ENCODE measurements around the gene RTN1. TPM values are rescaled to one million over a fixed set of nuclear protein-coding genes. Genes with fewer than 3 reads are reported as not detected.

RTN1 gene
- total RNA-seq, 1 experiment from 2014 or later: 1.1 TPM

DNA sequence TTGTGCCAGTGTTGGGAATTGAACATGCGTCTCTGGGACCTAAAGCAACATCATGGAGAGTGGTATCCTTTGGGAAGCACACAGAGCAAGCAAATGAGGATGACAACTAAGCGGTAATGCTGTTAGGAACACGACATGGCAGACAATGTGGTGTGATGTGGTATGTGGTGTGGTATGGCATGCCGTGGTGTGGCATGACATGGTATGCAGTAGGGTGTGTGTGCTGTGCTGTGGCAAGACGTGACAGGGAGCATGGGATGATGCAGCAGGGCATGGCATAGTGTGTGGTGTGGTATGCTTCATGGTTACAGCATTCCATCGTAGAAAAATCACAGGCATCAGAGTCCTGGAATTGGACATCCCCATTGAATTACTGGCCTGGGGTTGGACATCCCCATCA is 108.7 kb downstream of the RTN1 start:
- DNase-seq (ENCODE audit: low spot score) (no peak), ATAC-seq (no peak)
- TF ChIP-seq ZNF423 (CRISPR knock-in tag; IDR thresholded peaks at IDR 0.05): no peak
- TF ChIP-seq, protein P1, sequence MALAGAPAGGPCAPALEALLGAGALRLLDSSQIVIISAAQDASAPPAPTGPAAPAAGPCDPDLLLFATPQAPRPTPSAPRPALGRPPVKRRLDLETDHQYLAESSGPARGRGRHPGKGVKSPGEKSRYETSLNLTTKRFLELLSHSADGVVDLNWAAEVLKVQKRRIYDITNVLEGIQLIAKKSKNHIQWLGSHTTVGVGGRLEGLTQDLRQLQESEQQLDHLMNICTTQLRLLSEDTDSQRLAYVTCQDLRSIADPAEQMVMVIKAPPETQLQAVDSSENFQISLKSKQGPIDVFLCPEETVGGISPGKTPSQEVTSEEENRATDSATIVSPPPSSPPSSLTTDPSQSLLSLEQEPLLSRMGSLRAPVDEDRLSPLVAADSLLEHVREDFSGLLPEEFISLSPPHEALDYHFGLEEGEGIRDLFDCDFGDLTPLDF (CRISPR knock-in tag; IDR thresholded peaks at IDR 0.05): no peak
- TF ChIP-seq, protein P2, sequence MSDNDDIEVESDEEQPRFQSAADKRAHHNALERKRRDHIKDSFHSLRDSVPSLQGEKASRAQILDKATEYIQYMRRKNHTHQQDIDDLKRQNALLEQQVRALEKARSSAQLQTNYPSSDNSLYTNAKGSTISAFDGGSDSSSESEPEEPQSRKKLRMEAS (CRISPR knock-in tag; IDR thresholded peaks at IDR 0.05): no peak
- no peak for TF ChIP-seq CREB1 (CRISPR knock-in tag; IDR thresholded peaks at IDR 0.05)
- no peak for TF ChIP-seq GTF2I (CRISPR knock-in tag; conservative IDR thresholded peaks at IDR 0.05)
- TF ChIP-seq ESRRA (CRISPR knock-in tag; IDR thresholded peaks at IDR 0.05; ENCODE audit: borderline replicate concordance): no peak
- no peak for TF ChIP-seq ZNF396 (CRISPR knock-in tag; IDR thresholded peaks at IDR 0.05; ENCODE audit: borderline replicate concordance)
- TF ChIP-seq RELA (CRISPR knock-in tag; IDR thresholded peaks at IDR 0.05; ENCODE audit: borderline replicate concordance): no peak
- TF ChIP-seq, protein P3, sequence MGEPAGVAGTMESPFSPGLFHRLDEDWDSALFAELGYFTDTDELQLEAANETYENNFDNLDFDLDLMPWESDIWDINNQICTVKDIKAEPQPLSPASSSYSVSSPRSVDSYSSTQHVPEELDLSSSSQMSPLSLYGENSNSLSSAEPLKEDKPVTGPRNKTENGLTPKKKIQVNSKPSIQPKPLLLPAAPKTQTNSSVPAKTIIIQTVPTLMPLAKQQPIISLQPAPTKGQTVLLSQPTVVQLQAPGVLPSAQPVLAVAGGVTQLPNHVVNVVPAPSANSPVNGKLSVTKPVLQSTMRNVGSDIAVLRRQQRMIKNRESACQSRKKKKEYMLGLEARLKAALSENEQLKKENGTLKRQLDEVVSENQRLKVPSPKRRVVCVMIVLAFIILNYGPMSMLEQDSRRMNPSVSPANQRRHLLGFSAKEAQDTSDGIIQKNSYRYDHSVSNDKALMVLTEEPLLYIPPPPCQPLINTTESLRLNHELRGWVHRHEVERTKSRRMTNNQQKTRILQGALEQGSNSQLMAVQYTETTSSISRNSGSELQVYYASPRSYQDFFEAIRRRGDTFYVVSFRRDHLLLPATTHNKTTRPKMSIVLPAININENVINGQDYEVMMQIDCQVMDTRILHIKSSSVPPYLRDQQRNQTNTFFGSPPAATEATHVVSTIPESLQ (CRISPR knock-in tag; IDR thresholded peaks at IDR 0.05): no peak
- TF ChIP-seq RORB (CRISPR knock-in tag; IDR thresholded peaks at IDR 0.05): no peak
- TF ChIP-seq, protein P4, sequence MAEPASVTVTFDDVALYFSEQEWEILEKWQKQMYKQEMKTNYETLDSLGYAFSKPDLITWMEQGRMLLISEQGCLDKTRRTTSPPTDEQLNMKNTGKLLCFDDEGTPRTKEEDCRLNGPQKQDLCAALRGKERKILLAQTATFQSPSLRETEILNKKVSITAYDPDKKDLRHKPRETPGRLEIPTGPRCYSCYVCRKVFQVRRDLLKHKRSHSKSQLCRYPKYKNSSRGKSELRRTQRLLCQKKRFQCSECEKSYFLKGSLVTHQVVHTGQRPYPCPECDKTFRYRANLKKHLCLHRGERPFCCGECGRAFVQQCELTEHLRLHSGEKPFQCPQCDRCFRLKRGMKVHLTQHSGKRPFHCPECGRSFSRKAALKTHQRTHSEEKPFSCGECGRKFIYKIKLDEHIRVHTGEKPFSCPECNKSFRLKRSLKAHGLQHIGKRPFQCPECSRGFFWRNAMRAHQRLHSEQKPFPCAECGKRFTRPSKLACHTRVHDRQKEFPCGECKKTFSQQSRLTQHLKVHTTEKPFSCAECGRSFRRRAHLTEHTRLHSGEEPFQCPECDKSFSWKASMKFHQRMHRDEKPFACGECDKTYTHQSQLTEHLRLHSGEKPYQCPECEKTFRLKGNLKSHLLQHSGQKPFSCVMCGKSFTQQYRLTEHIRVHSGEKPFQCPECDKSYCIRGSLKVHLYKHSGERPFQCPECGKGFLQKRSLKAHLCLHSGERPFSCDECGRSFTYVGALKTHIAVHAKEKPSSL (CRISPR knock-in tag; conservative IDR thresholded peaks at IDR 0.05): no peak
- TF ChIP-seq, protein P5, sequence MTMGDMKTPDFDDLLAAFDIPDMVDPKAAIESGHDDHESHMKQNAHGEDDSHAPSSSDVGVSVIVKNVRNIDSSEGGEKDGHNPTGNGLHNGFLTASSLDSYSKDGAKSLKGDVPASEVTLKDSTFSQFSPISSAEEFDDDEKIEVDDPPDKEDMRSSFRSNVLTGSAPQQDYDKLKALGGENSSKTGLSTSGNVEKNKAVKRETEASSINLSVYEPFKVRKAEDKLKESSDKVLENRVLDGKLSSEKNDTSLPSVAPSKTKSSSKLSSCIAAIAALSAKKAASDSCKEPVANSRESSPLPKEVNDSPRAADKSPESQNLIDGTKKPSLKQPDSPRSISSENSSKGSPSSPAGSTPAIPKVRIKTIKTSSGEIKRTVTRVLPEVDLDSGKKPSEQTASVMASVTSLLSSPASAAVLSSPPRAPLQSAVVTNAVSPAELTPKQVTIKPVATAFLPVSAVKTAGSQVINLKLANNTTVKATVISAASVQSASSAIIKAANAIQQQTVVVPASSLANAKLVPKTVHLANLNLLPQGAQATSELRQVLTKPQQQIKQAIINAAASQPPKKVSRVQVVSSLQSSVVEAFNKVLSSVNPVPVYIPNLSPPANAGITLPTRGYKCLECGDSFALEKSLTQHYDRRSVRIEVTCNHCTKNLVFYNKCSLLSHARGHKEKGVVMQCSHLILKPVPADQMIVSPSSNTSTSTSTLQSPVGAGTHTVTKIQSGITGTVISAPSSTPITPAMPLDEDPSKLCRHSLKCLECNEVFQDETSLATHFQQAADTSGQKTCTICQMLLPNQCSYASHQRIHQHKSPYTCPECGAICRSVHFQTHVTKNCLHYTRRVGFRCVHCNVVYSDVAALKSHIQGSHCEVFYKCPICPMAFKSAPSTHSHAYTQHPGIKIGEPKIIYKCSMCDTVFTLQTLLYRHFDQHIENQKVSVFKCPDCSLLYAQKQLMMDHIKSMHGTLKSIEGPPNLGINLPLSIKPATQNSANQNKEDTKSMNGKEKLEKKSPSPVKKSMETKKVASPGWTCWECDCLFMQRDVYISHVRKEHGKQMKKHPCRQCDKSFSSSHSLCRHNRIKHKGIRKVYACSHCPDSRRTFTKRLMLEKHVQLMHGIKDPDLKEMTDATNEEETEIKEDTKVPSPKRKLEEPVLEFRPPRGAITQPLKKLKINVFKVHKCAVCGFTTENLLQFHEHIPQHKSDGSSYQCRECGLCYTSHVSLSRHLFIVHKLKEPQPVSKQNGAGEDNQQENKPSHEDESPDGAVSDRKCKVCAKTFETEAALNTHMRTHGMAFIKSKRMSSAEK (CRISPR knock-in tag; IDR thresholded peaks at IDR 0.05; ENCODE audit: borderline replicate concordance): no peak
- ChIA-PET POLR2A (no interaction called here), CTCF (no interaction called here)
- Mint-ChIP-seq H3K27me3 (ENCODE audit: low read depth) (no peaks in the 10 kb centered on the region), H3K4me1 (no peaks in the 10 kb centered on the region), H3K9me3 (no peaks in the 10 kb centered on the region), H3K4me3 (no peak overlapping the region), H3K27ac (no peak overlapping the region), H3K36me3 (no peaks in the 10 kb centered on the region)

DNA sequence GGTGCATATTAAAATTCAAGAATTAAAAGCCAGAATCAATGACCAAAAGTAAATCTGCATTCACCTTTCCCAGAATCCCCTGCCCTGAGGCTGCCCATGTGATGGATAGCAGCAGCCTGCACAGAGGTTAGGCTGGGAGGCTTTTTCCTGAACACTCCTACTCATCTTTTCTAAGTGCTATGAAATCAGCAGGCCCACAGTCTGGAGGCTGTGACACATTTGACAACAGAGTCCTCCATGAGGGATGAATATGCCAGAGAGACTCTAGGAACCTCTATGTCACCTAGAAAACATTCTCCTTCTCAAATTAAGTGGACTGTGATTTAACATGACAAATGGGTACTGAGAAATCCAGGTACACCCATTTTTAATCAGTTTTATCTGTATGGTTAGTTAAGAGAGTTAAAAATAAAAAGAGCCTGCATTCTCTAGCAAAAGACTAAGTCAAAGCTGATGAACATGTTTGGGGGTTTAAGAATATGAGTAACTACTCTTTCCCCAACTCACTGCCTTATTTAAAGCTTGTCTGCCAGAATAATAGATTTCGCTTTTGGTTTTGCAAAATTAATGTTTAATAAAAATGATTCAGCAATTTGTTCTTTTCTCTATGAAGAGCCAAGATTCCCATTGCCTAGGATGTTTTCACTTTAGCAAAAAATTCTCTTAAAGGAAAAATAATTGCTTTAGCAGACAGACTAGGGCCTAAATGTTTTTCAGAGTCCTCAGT is 115.0 kb downstream of the RTN1 start:
- POLR2A ChIA-PET: no interaction called here
- Mint-ChIP-seq H3K27ac (no peak overlapping the region), H3K27me3 (ENCODE audit: low read depth) (no peaks in the 10 kb centered on the region), H3K4me1 (peaks cover 2% of the 10 kb centered on the region; the same call in 1 of the 2 replicates), H3K9me3 (no peaks in the 10 kb centered on the region), H3K36me3 (no peaks in the 10 kb centered on the region), H3K4me3 (no peak overlapping the region)
- TF ChIP-seq, protein P6, sequence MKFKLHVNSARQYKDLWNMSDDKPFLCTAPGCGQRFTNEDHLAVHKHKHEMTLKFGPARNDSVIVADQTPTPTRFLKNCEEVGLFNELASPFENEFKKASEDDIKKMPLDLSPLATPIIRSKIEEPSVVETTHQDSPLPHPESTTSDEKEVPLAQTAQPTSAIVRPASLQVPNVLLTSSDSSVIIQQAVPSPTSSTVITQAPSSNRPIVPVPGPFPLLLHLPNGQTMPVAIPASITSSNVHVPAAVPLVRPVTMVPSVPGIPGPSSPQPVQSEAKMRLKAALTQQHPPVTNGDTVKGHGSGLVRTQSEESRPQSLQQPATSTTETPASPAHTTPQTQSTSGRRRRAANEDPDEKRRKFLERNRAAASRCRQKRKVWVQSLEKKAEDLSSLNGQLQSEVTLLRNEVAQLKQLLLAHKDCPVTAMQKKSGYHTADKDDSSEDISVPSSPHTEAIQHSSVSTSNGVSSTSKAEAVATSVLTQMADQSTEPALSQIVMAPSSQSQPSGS (CRISPR knock-in tag; IDR thresholded peaks at IDR 0.05; ENCODE audit: borderline replicate concordance, low read depth): no peak
- TF ChIP-seq EMX1 (CRISPR knock-in tag; IDR thresholded peaks at IDR 0.05) (no peak), RORB (CRISPR knock-in tag; IDR thresholded peaks at IDR 0.05) (no peak)
- CTCF ChIA-PET: no interaction called here
- ATAC-seq: no peak
- DNase-seq (ENCODE audit: low spot score): no peak

Data from WTC11 (cell line).